Neural cell (in vitro differentiated cells): ENCODE data around the gene IREB2. TPM values are rescaled to one million over a fixed set of nuclear protein-coding genes. Genes with fewer than 3 reads are reported as not detected.

Experiments
- H2AFZ ChIP-seq: fragments of 200-600, 300-800 bp; sonication (generic), shearing (Covaris generic); 2 replicates; pipeline ENCODE4 v1.6.0; 2014; ENCODE audit warnings: low read depth, mild to moderate bottlenecking, antibody characterized with exemption, low read length, moderate library complexity
- H3F3A ChIP-seq: fragments of 200-600 bp; shearing (Covaris generic); 2 replicates; pipeline ENCODE4 v1.6.1; 2016; ENCODE audit warnings: mild to moderate bottlenecking, moderate library complexity, mixed read lengths, antibody characterized with exemption, low read length; ENCODE audit not compliant: insufficient read depth, poor library complexity, severe bottlenecking
- H3K27ac ChIP-seq: fragments of 200-600, 300-800 bp; sonication (generic), shearing (Covaris generic); 2 replicates; pipeline ENCODE4 v1.5.1; 2014; ENCODE audit warnings: mild to moderate bottlenecking, low read length, moderate library complexity
- H3K27me3 ChIP-seq: fragments of 300-800, 200-600 bp; sonication (generic), shearing (Covaris generic); 2 replicates; pipeline ENCODE4 v1.6.0; 2014; ENCODE audit warnings: mild to moderate bottlenecking, low read depth, low read length, moderate library complexity; ENCODE audit not compliant: insufficient read depth
- H3K36me3 ChIP-seq: fragments of 300-800, 200-600 bp; sonication (generic), shearing (Covaris generic); 2 replicates; pipeline ENCODE4 v1.5.1; 2014; ENCODE audit warnings: mild to moderate bottlenecking, antibody characterized with exemption, low read length, moderate library complexity; ENCODE audit not compliant: insufficient read depth
- H3K4me2 ChIP-seq: fragments of 300-800, 200-600 bp; sonication (generic), shearing (Covaris generic); 2 replicates; pipeline ENCODE4 v1.6.0; 2014; ENCODE audit warnings: mild to moderate bottlenecking, low read length
- H3K4me3 ChIP-seq: fragments of 300-800, 200-600 bp; sonication (generic), shearing (Covaris generic); 2 replicates; pipeline ENCODE4 v1.5.1; 2014; ENCODE audit warnings: mild to moderate bottlenecking, low read length, moderate library complexity
- H3K79me2 ChIP-seq: fragments of 200-600 bp; shearing (Covaris generic); replicated peaks from 2 replicates; pipeline ENCODE4 v1.6.0; 2014; ENCODE audit warnings: mild to moderate bottlenecking, low read length, moderate library complexity; ENCODE audit not compliant: insufficient read depth
- H3K9ac ChIP-seq: fragments of 300-800, 200-600 bp; sonication (generic), shearing (Covaris generic); 2 replicates; pipeline ENCODE4 v1.6.1; 2016; ENCODE audit warnings: mild to moderate bottlenecking, low read length, mixed read lengths
- H3K9me2 ChIP-seq: fragments of 200-600 bp; shearing (Covaris generic); 2 replicates; pipeline ENCODE4 v1.6.1; 2016; ENCODE audit warnings: mild to moderate bottlenecking, low read length, mixed read lengths; ENCODE audit not compliant: insufficient read depth
- H3K9me3 ChIP-seq: fragments of 200-600, 300-800 bp; sonication (generic), shearing (Covaris generic); 2 replicates; pipeline ENCODE4 v1.6.1; 2016; ENCODE audit warnings: mild to moderate bottlenecking, mixed run types, low read length, moderate library complexity, mixed read lengths
- H4K20me1 ChIP-seq: fragments of 200-600 bp; shearing (Covaris generic); 2 replicates; pipeline ENCODE4 v1.6.1; 2016; ENCODE audit warnings: mild to moderate bottlenecking, mixed run types; ENCODE audit not compliant: insufficient read depth
- CTCF ChIP-seq: fragments of 450-650 bp; IDR thresholded peaks from 2 replicates; pipeline ENCODE4 v1.5.1; 2014; ENCODE audit warnings: antibody characterized with exemption, mild to moderate bottlenecking, moderate library complexity; ENCODE audit not compliant: poor library complexity, severe bottlenecking
- EP300 ChIP-seq: fragments of 450-650 bp; conservative IDR thresholded peaks from 2 replicates; pipeline ENCODE4 v1.6.1; 2014; ENCODE audit warnings: antibody characterized with exemption, mild to moderate bottlenecking, moderate library complexity; ENCODE audit not compliant: poor library complexity, severe bottlenecking
- EZH2 ChIP-seq: fragments of 200-600, 300-800 bp; shearing (Covaris generic), sonication (generic); IDR thresholded peaks from 2 replicates; pipeline ENCODE4 v1.6.1; 2014; ENCODE audit warnings: antibody characterized with exemption, low read length, borderline replicate concordance, mild to moderate bottlenecking; ENCODE audit not compliant: insufficient read depth, poor library complexity, severe bottlenecking
- MXI1 ChIP-seq: fragments of 450-650 bp; conservative IDR thresholded peaks from 2 replicates; pipeline ENCODE4 v1.6.1; 2014; ENCODE audit warnings: antibody characterized with exemption, mild to moderate bottlenecking; ENCODE audit not compliant: poor library complexity, severe bottlenecking
- POLR2AphosphoS5 ChIP-seq: IDR thresholded peaks from 2 replicates; pipeline ENCODE4 v1.6.1; 2012
- RAD21 ChIP-seq: fragments of 450-650 bp; conservative IDR thresholded peaks from 2 replicates; pipeline ENCODE4 v1.6.1; 2014; ENCODE audit warnings: antibody characterized with exemption, mild to moderate bottlenecking, moderate library complexity
- REST ChIP-seq: IDR thresholded peaks from 2 replicates; pipeline ENCODE4 v1.6.1; 2012; ENCODE audit warnings: borderline replicate concordance
- SMC3 ChIP-seq: fragments of 450-650 bp; conservative IDR thresholded peaks from 2 replicates; pipeline ENCODE4 v1.6.1; 2014; ENCODE audit warnings: antibody characterized with exemption, mild to moderate bottlenecking, moderate library complexity; ENCODE audit not compliant: poor library complexity
- TAF1 ChIP-seq: IDR thresholded peaks from 2 replicates; pipeline ENCODE4 v1.6.1; 2012; ENCODE audit warnings: low read depth
- polyA plus RNA-seq: library from polyadenylated mRNA; depleted of rRNA; stranded (reverse); fragments of >200 nt; gene quantifications from 2 replicates; pipeline ENCODE4 v1.2.3, GENCODE V29; 2014

Gene IREB2
- polyA plus RNA-seq, 1 donor from 2014 or later: 45.5 TPM

GRCh38 chr15:78501857-78502256 lies 63.8 kb downstream of the IREB2 start:
- no peaks in the 10 kb centered on the region for H3K9me3 ChIP-seq
- H2AFZ ChIP-seq: no peak overlapping the region
- H3K27me3 ChIP-seq: no peaks in the 10 kb centered on the region
- no peak overlapping the region for H3K27ac ChIP-seq
- H3F3A ChIP-seq: no peaks in the 10 kb centered on the region
- TF ChIP-seq TAF1: no peak
- TF ChIP-seq SMC3: no peak
- no peak for TF ChIP-seq EP300
- TF ChIP-seq POLR2AphosphoS5: no peak
- no peak for TF ChIP-seq EZH2
- TF ChIP-seq RAD21: no peak
- TF ChIP-seq CTCF: no peak
- no peak for TF ChIP-seq REST
- no peak for TF ChIP-seq MXI1
- H3K4me3 ChIP-seq: no peak overlapping the region
- H3K9me2 ChIP-seq: no peaks in the 10 kb centered on the region
- H3K79me2 ChIP-seq: no peaks in the 10 kb centered on the region
- H3K36me3 ChIP-seq: peaks cover 5% of the 10 kb centered on the region
- H4K20me1 ChIP-seq: no peaks in the 10 kb centered on the region
- no peak overlapping the region for H3K4me2 ChIP-seq
- no peak overlapping the region for H3K9ac ChIP-seq

- Histone ChIP-seq H3K27me3 (peaks cover 4% of the 10 kb centered on the region), H3K9me3 (no peaks in the 10 kb centered on the region), H3K36me3 (peaks cover 5% of the 10 kb centered on the region), H3K9ac (no peak overlapping the region), H3F3A (no peaks in the 10 kb centered on the region), H3K79me2 (no peaks in the 10 kb centered on the region), H2AFZ (no peak overlapping the region), H3K27ac (no peak overlapping the region), H3K9me2 (no peaks in the 10 kb centered on the region), H3K4me2 (no peak overlapping the region), H3K4me3 (no peak overlapping the region), H4K20me1 (no peaks in the 10 kb centered on the region)
- TF ChIP-seq SMC3: no peak
- no peak for TF ChIP-seq CTCF
- TF ChIP-seq EP300: no peak
- TF ChIP-seq POLR2AphosphoS5: no peak
- no peak for TF ChIP-seq MXI1
- TF ChIP-seq REST: no peak
Observed at GRCh38 chr15:78502641-78503040, 64.6 kb downstream of the IREB2 start.
